ENCODE data around the gene DCTN4. TPM values are rescaled to one million over a fixed set of nuclear protein-coding genes. Genes with fewer than 3 reads are reported as not detected.

DCTN4 gene
- total and polyA plus RNA-seq, 2 of the 4 experiments (the other 2 are of a cell fraction): 28.1 to 50.2 TPM

- Histone ChIP-seq H4K5ac (ENCODE audit: low read depth, low read length) (peak overlapping the region; percentile 84), H3K9me1 (ENCODE audit: insufficient read depth, low read length) (peaks cover 19% of the 10 kb centered on the region), H3K23ac (ENCODE audit: low read depth, low read length) (peak overlapping the region; percentile 99), H2AFZ (replicated peaks; ENCODE audit: low read length, poor library complexity) (peak overlapping the region; percentile 52), H3K27ac (ENCODE audit: insufficient read depth, low read length) (peak overlapping the region; percentile 82), H3K36me3 (ENCODE audit: control insufficient read depth, insufficient read depth, low read length) (no peaks in the 10 kb centered on the region), H3K14ac (replicated peaks; ENCODE audit: low read depth, low read length) (peak overlapping the region; percentile 86), H3K18ac (ENCODE audit: low read depth, low read length) (peak overlapping the region; percentile 69), H3K9ac (ENCODE audit: low read depth, low read length) (peak overlapping the region; percentile 43; the same call in 1 of the 2 replicates), H3K56ac (ENCODE audit: extremely low read depth, insufficient read depth, low read length) (peak overlapping the region; percentile 45; the same call in 1 of the 2 replicates), H2AK5ac (ENCODE audit: low read depth, low read length) (peak overlapping the region; percentile 65), H3K79me1 (ENCODE audit: low read depth in 1 of 2, low read length in 2 of 2) (peaks cover 10 to 70% of the 10 kb centered on the region in 2 experiments; a peak in 3 of 4 replicates), H2AK9ac (replicated peaks; ENCODE audit: low read depth, low read length, poor library complexity) (peak overlapping the region; percentile 1), H4K20me1 (ENCODE audit: insufficient read depth, low read length) (no peaks in the 10 kb centered on the region; the same call in 1 of the 2 replicates), H2BK5ac (ENCODE audit: low read depth, low read length, poor library complexity, severe bottlenecking) (peak overlapping the region; percentile 98), H3K4me1 (ENCODE audit: control insufficient read depth, insufficient read depth, low read length) (peaks cover 25% of the 10 kb centered on the region), H3K4ac (ENCODE audit: low read depth, low read length) (peak overlapping the region; percentile 79), H4K91ac (ENCODE audit: insufficient read depth, low read depth, low read length) (peak overlapping the region; percentile 84), H2BK20ac (ENCODE audit: low read depth, low read length) (peak overlapping the region; percentile 75; the same call in 1 of the 2 replicates), H2BK120ac (ENCODE audit: low read depth, low read length) (peak overlapping the region; percentile 60), H3K9me3 (ENCODE audit: control insufficient read depth, insufficient read depth, low read length) (no peaks in the 10 kb centered on the region), H3K4me3 (ENCODE audit: insufficient read depth, low read depth, low read length) (no peak overlapping the region), H4K8ac (ENCODE audit: low read depth in 2 of 2, low read length in 2 of 2) (peak overlapping the region; percentile 40 to 79; a peak in 2 of 4 replicates), H3K27me3 (ENCODE audit: control insufficient read depth, insufficient read depth, low read length) (no peaks in the 10 kb centered on the region), H2BK15ac (ENCODE audit: low read depth, low read length) (peak overlapping the region; percentile 75; the same call in 2 of the 3 replicates), H3K4me2 (ENCODE audit: low read depth, low read length) (peak overlapping the region; percentile 79)
- ATAC-seq (ENCODE audit: low read depth): 0 out of 2 replicates have a peak, but pooled peaks have one; percentile 1
- TF ChIP-seq CEBPB (IDR thresholded peaks at IDR 0.05; ENCODE audit: low read depth, low read length) (0 out of 2 replicates have a peak, but pooled peaks have one; percentile 11), MAFK (IDR thresholded peaks at IDR 0.05; ENCODE audit: low read depth, low read length) (no peak), MAZ (IDR thresholded peaks at IDR 0.05; ENCODE audit: borderline replicate concordance, low read depth, low read length) (no peak; the same call in 1 of the 2 replicates), NFE2L2 (IDR thresholded peaks at IDR 0.05; ENCODE audit: low read depth, low read length) (no peak), BHLHE40 (IDR thresholded peaks at IDR 0.05; ENCODE audit: low read depth, low read length) (0 out of 2 replicates have a peak, but pooled peaks have one; percentile 20), SMC3 (IDR thresholded peaks at IDR 0.05; ENCODE audit: low read depth, low read length) (no peak), CTCF (conservative IDR thresholded peaks at IDR 0.05; ENCODE audit: low read depth, low read length) (no peak), POLR2A (IDR thresholded peaks at IDR 0.05; ENCODE audit: low read depth, low read length) (no peak; the same call in 1 of the 2 replicates)
- in situ Hi-C loops (cut with MboI; ENCODE audit: low sequenced_read_pairs): no loop called here
- no TSS peak for BruUV-seq (replicated peaks)
- intact Hi-C loops (cut with micrococcal nuclease): loop anchor here (5.0 kb wide), 1 partner anchor 221 kb away; no protein-coding TSS in a partner anchor
- 43% methylated on average over 1 of the region's 7 CpGs; no CpG with 5 or more reads in 1 of the 2 experiments for WGBS, 2 experiments (ENCODE audit: extremely low coverage in 2 of 2, insufficient read length in 1 of 2)
- dilution Hi-C loops (cut with HindIII; ENCODE audit: low sequenced_read_pairs, unreplicated experiment): no loop called here
- ChIA-PET CTCF (interaction anchor here (0.7 to 1.3 kb wide), 4 partner anchors 17 to 381 kb away, joined by 3 to 8 read pairs (median 3); no protein-coding TSS in a partner anchor), POLR2A (ENCODE audit: unreplicated experiment) (interaction anchor here (0.6 to 0.7 kb wide), 4 partner anchors 24 to 143 kb away, joined by 3 to 12 read pairs (median 4); partner anchors contain the start of gene SYNPO)
- DNase-seq: peak; percentile 89
Observed at GRCh38 chr5:150783422-150783928, 24.7 kb upstream of the DCTN4 start.

Measured in IMR-90 (cell line).